ENCODE results near the gene ANKRD6. TPM values are rescaled to one million over a fixed set of nuclear protein-coding genes. Genes with fewer than 3 reads are reported as not detected.

Gene ANKRD6
- total RNA-seq, 2 experiments from 2014 or later, result 2.4 to 7.0 TPM

DNA sequence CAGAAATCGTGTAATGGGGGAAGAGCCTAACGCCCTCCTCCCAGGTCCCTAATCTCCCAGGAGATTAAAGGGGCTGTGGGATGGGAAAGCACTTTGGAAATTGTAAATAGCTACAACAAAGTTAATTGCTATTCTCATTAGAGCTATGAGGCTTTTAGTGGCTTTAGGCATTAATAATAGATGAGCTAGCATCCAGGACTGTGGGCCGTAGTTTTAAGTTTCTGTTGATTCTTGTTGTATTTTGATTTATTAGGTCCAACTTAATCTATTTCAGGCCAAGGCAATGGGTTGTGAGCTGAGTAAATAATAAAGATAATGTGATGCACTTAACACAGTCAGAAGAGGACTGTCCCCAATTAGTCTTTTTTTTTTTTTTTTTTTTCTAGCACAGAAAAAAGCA is 67.7 kb downstream of the ANKRD6 start:
- intact Hi-C loops (cut with micrococcal nuclease; ENCODE audit: unreplicated experiment), result no loop called here
- no peak for DNase-seq (ENCODE audit: low spot score)
- BruUV-seq (replicated peaks), result no TSS peak
- no peak overlapping the region for H3K4me2 ChIP-seq (ENCODE audit: low read length)
- TF ChIP-seq CTCF (conservative IDR thresholded peaks at IDR 0.05; ENCODE audit: low read length) (no peak), EZH2phosphoT487 (IDR thresholded peaks at IDR 0.05; ENCODE audit: borderline replicate concordance, low read depth, low read length) (no peak)
- no peak overlapping the region for H2AFZ ChIP-seq (ENCODE audit: low read length)
- H3K36me3 ChIP-seq (ENCODE audit: insufficient read depth, low read length), result no peaks in the 10 kb centered on the region
- H3K79me2 ChIP-seq (ENCODE audit: insufficient read depth, low read depth, low read length), result no peaks in the 10 kb centered on the region
- no peaks in the 10 kb centered on the region for H3K4me1 ChIP-seq (ENCODE audit: insufficient read depth, low read length, poor library complexity, severe bottlenecking)
- H4K20me1 ChIP-seq (ENCODE audit: insufficient read depth, low read length), result no peaks in the 10 kb centered on the region
- POLR2A ChIA-PET, result interaction anchor here (0.5 kb wide), 1 partner anchor 20 kb away, joined by 3 read pairs; no protein-coding TSS in a partner anchor
- CTCF ChIA-PET (ENCODE audit: unreplicated experiment), result no interaction called here
- H3K4me3 ChIP-seq (ENCODE audit: low read depth, low read length, poor library complexity, severe bottlenecking), result no peak overlapping the region
- H3K9me2 ChIP-seq (ENCODE audit: insufficient read depth, low read length), result no peaks in the 10 kb centered on the region
- H3K9me3 ChIP-seq (ENCODE audit: low read length), result no peaks in the 10 kb centered on the region
- H3K27ac ChIP-seq (ENCODE audit: low read depth, low read length, poor library complexity, severe bottlenecking), result no peak overlapping the region

DNA sequence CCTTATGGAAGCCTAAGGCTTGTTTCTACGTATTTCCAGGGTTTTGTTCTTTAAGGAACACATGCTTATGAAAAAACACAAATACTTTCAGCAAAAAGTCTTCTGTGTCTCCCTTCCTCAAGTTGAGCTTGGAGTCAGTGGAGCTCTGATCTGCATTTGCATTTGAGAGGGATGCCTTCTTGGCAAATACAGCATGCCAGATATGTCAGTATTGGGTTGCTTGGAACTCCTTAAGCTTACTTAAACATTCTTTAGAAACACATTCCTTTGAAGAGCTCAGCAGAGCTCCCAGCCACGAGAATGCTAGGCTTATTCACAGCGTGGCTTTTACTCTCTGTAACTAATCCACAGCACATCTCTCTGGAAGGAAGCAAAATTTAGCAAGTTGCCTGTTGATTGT is 68.3 kb downstream of the ANKRD6 start:
- no TSS peak for BruUV-seq (replicated peaks)
- TF ChIP-seq EZH2phosphoT487 (IDR thresholded peaks at IDR 0.05; ENCODE audit: borderline replicate concordance, low read depth, low read length), result no peak
- no peak for TF ChIP-seq CTCF (conservative IDR thresholded peaks at IDR 0.05; ENCODE audit: low read length)
- Histone ChIP-seq H3K4me2 (ENCODE audit: low read length) (no peak overlapping the region), H4K20me1 (ENCODE audit: insufficient read depth, low read length) (no peaks in the 10 kb centered on the region), H2AFZ (ENCODE audit: low read length) (no peak overlapping the region), H3K4me1 (ENCODE audit: insufficient read depth, low read length, poor library complexity, severe bottlenecking) (no peaks in the 10 kb centered on the region), H3K9me2 (ENCODE audit: insufficient read depth, low read length) (no peaks in the 10 kb centered on the region), H3K79me2 (ENCODE audit: insufficient read depth, low read depth, low read length) (no peaks in the 10 kb centered on the region), H3K4me3 (ENCODE audit: low read depth, low read length, poor library complexity, severe bottlenecking) (no peak overlapping the region), H3K9me3 (ENCODE audit: low read length) (no peaks in the 10 kb centered on the region), H3K36me3 (ENCODE audit: insufficient read depth, low read length) (no peaks in the 10 kb centered on the region), H3K27ac (ENCODE audit: low read depth, low read length, poor library complexity, severe bottlenecking) (no peak overlapping the region)
- POLR2A ChIA-PET, result no interaction called here
- CTCF ChIA-PET (ENCODE audit: unreplicated experiment), result no interaction called here
- intact Hi-C loops (cut with micrococcal nuclease; ENCODE audit: unreplicated experiment), result no loop called here
- no peak for DNase-seq (ENCODE audit: low spot score)

- H3K27ac ChIP-seq (ENCODE audit: low read depth, low read length, poor library complexity, severe bottlenecking), result no peak overlapping the region
- ChIA-PET CTCF (ENCODE audit: unreplicated experiment) (no interaction called here), POLR2A (interaction anchor here (1.1 kb wide), 1 partner anchor 126 kb away, joined by 3 read pairs; no protein-coding TSS in a partner anchor)
- H3K4me1 ChIP-seq (ENCODE audit: insufficient read depth, low read length, poor library complexity, severe bottlenecking), result no peaks in the 10 kb centered on the region
- H4K20me1 ChIP-seq (ENCODE audit: insufficient read depth, low read length), result no peaks in the 10 kb centered on the region
- H3K9me3 ChIP-seq (ENCODE audit: low read length), result no peaks in the 10 kb centered on the region
- H3K9me2 ChIP-seq (ENCODE audit: insufficient read depth, low read length), result no peaks in the 10 kb centered on the region
- no peak for TF ChIP-seq EZH2phosphoT487 (IDR thresholded peaks at IDR 0.05; ENCODE audit: borderline replicate concordance, low read depth, low read length)
- no peak for TF ChIP-seq CTCF (conservative IDR thresholded peaks at IDR 0.05; ENCODE audit: low read length)
- no peak overlapping the region for H2AFZ ChIP-seq (ENCODE audit: low read length)
- no peak overlapping the region for H3K4me3 ChIP-seq (ENCODE audit: low read depth, low read length, poor library complexity, severe bottlenecking)
- no peaks in the 10 kb centered on the region for H3K36me3 ChIP-seq (ENCODE audit: insufficient read depth, low read length)
- no peak for DNase-seq (ENCODE audit: low spot score)
- no peak overlapping the region for H3K4me2 ChIP-seq (ENCODE audit: low read length)
- no peaks in the 10 kb centered on the region for H3K79me2 ChIP-seq (ENCODE audit: insufficient read depth, low read depth, low read length)
- intact Hi-C loops (cut with micrococcal nuclease; ENCODE audit: unreplicated experiment), result no loop called here
- no TSS peak for BruUV-seq (replicated peaks)
These were observed 68.8 kb downstream of the ANKRD6 start for GRCh38 chr6:89501753-89502152.
